ENCODE measurements around the gene SLC41A2.
"Not testable (repeated sequence)": the region's sequence is repeated elsewhere in the genome, so short reads cannot be mapped to it uniquely, and the experiment has no call there.

The SLC41A2 gene

DNA sequence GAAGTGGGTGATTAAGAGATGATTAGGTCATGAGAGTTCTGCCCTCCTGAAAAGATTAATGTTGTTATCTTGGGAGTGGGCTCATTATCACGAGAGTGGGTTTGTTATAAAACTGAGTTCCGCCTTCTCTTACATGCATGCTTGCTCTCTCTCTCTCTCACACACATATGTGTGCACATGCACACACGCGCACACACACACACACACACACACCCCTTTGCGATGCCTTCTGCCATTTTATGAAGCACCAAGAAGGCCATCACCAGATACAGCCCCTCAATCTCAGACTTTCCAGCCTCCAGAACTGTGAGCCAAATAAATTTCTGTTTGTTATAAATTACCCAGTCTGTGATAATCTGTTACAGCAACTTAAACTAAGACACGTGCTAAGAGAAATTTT is 5.7 kb upstream of the SLC41A2 start:
- FAIRE-seq: no peak

DNA sequence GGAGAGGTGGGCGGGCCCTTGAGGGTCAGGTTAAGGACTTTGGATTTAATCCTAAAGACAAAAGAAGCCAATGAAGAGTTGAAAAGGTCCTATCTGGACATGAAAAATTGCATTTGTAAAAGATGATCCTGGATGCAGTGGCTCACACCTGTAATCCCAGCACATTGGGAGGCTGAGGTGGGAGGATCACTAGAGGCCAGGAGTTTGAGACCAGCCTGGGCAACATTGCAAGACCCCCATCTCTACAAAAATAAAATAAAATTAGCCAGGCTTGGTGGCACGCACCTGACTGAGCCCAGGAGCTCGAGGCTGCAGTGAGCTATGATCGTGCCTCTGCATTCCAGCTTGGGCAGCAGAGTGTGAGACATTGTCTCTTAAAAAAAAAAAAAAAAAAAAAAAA is 2.4 kb upstream of the SLC41A2 start:
- no peak for FAIRE-seq

DNA sequence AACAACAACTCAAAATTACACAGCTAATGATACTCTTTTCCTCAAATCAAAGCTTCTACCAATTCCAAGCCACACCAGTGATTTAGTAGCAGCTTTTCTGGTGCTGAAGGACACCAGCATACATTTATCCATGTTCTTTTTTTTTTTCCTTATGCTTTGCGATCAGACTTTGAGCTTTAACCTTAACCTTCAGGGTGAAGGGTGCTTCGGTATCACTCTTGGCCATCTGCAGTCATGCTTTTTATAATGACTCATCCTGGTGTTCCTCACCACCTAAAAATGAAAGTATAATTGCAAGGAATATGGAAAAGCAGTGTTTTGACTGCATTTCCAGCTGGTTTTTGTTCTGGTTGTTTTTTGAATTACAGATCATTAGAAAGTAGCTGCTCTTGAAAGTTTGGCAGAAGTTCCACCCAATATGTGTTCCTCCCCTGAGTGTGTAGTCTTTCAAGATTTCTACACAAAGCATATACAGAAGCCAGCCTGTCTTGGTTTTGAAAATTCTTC is 1.3 kb upstream of the SLC41A2 start:
- no peak for FAIRE-seq

DNA sequence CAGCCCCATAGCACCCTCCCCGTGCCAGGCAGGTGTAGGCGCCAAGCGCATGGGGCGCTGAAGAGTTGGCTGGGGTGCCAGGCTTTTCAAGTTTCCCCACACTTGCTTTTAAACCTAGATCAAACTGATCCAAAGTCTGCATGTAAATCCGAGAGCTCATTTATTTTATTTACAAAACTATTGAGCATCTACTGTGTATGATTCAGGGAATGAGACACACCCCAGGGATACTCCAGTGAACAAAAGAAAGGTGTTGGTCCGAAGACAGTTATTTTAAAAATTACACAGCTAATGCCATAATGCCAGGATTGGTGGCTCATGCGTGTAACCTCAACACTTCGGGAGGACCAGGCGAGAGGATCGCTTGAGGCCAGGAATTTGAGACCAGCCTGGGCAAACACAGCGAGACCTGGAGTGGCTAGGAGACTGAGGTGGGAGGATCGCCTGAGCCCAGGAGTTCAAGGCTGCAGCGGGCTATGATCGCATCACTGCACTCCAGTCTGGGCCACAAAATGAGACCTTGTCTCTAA is 780 bp upstream of the SLC41A2 start:
- FAIRE-seq: no peak

- no peak for FAIRE-seq
Observed at GRCh38 chr12:104957719-104958000, 430 bp downstream of the SLC41A2 start.

GRCh38 chr12:104956870-104957718 is 996 bp downstream of the SLC41A2 start:
- FAIRE-seq: no peak

GRCh38 chr12:104955703-104956102 is 2.4 kb downstream of the SLC41A2 start:
- no peak for FAIRE-seq

- no peak for FAIRE-seq
Observed at GRCh38 chr12:104953323-104953722, 4.8 kb downstream of the SLC41A2 start.

DNA sequence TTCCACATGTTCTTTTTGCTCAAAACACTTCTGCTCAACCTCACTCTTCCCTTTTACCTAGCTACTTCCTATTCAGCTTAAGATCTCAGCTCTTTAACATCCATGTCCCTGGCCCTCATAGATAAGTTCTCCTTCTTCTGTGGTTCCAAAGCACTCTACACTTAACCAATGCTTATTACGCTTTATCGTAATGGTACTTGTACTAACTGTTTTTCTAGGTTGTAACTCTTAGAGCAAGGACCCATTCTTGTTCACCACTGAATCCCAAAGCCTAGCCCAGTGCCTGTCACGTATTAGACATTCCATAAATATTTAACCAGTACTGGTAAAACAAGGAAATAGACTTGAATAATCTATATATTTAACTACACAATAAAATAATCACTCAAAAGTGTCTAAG is 5.3 kb downstream of the SLC41A2 start:
- no peak for FAIRE-seq

GRCh38 chr12:104951759-104952509 is 6.2 kb downstream of the SLC41A2 start:
- FAIRE-seq: peak; percentile 23

DNA sequence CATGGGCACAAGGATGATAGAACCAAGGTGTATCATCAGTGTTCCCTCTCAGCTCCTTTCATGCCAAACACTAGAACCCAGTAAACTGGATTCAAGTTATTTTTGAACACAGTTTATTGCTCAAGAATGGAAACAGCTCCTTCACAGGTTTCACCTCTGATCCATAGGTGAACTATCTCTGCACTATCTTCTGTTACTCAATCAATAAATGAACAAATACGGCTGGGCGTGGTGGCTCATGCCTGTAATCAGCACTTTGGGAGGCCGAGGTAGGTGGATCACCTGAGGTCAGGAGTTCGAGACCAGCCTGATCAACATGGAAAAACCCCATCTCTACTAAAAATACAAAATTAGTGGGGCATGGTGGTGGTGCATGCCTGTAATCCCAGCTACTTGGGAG is 9.4 kb downstream of the SLC41A2 start:
- FAIRE-seq: not testable (repeated sequence)

DNA sequence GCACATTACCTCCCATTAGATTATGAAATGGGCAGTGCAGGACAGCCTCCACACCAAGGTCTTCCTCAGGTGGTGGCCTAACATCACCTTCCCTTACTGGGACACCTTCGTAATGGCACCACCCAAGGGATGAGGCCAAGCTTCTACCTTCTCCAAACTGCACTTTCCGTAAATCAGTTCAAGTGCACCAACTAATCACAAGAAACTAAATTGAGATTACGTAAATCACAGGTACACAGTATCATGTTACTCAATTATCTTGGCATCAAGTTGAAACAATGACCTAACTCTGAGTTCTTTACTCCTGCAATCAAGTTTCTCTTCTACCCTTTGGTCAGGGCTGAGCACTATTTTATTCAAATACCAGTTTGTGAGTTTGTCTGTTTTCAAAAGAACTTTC is 13.8 kb downstream of the SLC41A2 start:
- FAIRE-seq: no peak

GRCh38 chr12:104943401-104943800 is 14.7 kb downstream of the SLC41A2 start:
- not testable (repeated sequence) for FAIRE-seq

DNA sequence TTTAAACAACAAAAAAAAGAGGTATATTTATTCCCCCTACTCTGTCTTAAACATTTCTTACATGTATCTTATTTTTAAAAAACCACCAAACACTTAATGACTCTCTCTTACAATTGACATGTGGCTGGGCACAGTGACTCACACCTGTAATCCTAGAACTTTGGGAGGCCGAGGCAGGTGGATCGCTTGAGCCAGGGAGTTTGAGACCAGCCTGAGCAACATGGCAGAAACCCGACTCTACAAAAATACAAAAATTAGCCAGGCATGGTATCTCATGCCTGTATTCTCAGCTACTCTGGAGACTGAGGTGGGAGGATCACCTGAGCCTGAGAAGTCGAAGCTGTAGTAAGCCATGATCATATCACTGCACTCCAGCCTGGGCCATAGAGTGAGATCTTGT is 16.0 kb downstream of the SLC41A2 start:
- no peak for FAIRE-seq

- no peak for FAIRE-seq
Observed at GRCh38 chr12:104941454-104941853, 16.6 kb downstream of the SLC41A2 start.

GRCh38 chr12:104939089-104939488 is 19.0 kb downstream of the SLC41A2 start:
- FAIRE-seq: no peak

DNA sequence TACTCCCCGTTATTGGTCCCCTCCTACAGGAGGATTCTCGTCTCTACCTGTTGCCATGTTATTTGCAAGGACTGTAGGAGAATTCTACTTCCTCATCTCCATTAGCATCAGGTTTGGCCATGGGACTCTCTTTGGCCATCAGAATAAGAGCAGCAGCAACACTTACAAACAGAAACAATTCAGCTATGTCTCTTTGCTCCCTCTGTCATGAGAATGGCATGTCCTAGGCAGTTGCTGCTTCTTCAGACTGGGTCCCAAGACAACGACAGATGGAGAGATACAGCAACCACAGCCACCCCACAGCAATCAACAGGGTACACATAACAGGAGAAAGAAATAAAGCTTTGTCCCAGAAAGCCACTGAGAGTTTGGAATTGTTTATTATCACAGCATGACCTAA is 19.7 kb downstream of the SLC41A2 start:
- FAIRE-seq: no peak

DNA sequence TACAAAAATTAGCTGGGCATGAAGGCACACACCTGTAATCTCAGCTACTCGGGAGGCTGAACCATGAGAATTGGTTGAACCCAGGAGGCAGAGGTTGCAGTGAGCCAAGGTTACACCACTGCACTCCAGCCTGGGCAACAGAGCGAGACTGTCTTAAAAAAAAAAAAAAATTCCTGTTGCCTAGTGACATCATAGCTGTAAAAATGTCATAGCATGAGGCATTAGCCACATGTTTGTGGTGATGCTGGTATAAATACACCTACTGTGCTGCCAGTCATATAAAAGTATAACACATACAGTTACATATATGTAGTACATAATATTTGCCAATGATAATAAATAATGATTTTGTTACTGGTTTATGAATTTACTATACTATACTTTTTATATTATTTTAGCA is 22.2 kb downstream of the SLC41A2 start:
- no peak for FAIRE-seq

GRCh38 chr12:104933778-104934177 is 24.3 kb downstream of the SLC41A2 start:
- FAIRE-seq: no peak

DNA sequence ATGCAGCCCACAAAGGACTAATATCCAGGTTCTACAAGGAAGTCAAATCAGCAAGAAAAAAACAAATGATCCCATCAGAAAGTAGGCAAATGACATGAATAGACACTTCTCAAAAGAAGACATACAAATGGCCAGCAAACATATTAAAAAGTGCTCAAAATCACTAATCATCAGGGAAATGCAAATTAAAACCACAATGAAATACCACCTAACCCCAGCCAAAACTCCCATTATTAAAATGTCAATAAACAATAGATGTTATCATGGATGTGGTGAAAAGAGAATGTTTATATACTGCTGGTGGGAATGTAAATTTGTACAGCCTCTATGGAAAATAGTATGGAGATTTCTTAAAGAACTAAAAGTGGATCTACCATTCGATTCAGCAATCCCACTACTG is 25.0 kb downstream of the SLC41A2 start:
- FAIRE-seq: no peak

DNA sequence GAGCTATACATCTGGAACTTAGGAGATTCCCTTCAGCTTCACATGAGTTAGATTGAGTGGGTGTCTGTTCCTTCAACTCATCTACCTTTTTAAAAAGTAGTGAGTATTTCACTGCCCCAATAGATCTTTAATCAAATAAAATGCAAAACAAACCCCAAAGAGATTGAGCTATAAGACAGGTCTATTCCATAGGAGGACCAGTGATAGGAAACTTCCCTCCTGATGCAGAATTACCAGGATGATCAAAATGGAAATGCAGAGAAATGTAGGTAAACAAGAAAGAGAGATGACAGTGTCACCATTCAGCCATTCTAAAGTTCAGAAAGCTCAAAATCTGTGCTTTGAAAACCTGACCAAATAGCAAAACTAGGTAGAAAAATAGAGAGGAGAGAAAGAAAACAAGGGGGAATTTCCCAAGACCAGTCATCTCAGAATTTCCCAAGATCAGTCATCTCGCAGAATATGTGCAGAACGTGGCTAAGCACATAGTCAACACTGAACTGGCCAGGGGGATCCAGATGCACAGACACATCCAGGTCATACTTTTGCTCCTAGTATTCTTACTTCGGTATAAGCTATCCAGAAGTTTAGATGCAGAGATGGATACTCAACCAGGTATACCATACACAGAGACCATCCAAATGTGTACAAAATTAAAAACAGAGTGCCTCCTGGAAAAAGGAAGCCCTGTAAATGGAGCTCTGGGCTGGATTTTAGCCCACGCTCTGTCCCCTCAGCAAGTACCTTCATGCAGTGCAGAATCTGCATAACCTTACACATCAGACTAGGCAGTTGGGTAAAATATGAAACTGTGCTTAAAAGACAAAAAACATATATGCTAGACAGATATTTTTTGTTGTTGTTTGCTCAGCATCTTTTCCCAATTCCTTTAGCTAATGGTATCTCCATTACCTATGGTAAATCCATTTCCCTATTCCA is 27.4 kb downstream of the SLC41A2 start:
- FAIRE-seq: no peak

- no peak for FAIRE-seq
Observed at GRCh38 chr12:104929977-104930376, 28.1 kb downstream of the SLC41A2 start.

- no peak for FAIRE-seq
Observed at GRCh38 chr12:104929368-104929767, 28.7 kb downstream of the SLC41A2 start.

Measured in endometrium (tissue), 2 donors.